HG02571 (cell line): ENCODE results near the gene ZNF84.

Experiments used
- ATAC-seq: cut with Tn5 transposase; IDR thresholded peaks from one replicate; pipeline ENCODE4 v1.9.1; 2021; ENCODE audit warnings: mild to moderate bottlenecking, moderate library complexity; ENCODE audit not compliant: unreplicated experiment

Gene ZNF84

DNA sequence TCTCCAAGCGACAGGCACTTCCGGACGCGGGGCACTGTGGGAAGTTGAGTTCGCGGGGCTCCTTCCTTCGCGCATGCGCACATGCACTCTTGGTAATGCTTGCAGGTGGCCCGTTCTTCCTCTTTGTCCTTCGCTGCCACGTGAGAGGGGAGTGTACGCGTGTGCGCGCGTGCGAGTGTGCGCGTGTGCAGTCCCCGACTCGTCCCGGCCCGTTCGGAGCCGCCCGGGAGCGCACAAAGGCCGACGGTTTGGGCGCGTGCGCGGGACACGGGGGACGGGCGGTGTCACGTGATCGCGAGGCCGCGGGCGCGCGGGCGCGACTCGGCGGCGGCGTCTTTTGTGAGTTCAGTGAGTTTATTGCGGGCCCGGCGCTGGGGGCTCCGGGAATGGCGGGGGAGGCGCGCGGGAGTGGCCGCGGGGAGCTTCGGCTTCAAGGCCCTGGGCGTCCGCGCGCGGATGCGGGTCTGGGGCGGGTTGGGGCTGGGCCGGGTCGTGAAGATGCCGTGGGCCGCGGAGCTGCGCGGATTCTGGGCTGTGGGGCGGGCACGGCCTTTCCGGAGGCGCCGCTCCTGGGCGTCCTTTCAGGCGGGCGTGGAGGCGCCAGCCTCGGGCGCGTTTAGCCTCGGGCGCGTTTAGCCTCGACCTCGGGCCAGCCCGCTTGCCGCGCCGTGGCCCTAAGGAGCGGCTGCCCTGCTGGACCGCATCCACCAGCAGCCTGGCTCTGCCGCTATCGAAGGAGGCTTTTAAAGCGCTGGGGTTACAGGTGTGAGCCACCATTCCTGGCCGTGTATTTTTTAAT is at the start of gene ZNF84:
ZNF84 (plus strand) TSS at position 303 of the 799 bp plus-strand sequence. CDS start 3,959 bp downstream, outside the sequence.
- peak; percentile 93 for ATAC-seq

DNA sequence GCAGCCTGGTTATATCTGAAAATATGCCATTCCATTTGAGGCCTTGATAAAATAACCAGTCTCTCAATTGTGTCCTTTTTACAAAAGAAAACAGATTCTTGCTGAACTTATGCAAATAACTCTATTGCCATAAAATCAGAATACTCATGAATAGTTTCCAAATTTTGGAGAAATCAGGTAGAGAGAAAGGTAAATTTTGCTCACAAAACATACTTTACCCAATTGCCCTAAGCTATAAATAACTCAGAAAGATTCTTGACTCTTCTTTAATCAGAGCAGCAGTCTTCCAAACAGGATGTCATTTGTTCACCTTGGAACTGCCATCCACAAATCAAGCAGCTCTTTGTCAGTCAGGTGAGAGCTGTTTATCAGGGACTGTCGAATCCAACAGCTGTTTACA is 38.6 kb upstream of the ZNF84 start:
- no peak for ATAC-seq

DNA sequence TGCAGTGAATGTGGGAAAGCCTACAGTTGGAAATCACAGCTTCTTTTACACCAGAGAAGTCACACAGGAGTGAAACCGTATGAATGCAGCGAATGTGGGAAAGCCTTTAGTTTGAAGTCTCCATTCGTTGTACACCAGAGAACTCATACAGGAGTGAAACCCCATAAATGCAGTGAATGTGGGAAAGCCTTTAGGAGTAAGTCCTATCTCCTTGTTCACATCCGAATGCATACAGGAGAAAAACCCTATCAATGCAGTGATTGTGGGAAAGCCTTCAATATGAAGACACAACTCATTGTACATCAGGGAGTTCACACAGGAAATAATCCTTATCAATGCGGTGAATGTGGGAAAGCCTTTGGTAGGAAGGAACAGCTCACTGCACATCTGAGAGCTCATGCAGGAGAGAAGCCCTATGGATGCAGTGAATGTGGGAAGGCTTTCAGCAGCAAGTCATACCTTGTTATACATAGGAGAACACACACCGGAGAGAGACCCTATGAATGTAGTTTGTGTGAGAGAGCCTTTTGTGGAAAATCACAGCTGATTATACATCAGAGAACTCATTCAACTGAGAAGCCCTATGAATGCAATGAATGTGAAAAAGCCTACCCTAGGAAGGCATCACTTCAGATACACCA is 26.5 kb upstream of the ZNF84 start:
- no peak for ATAC-seq

DNA sequence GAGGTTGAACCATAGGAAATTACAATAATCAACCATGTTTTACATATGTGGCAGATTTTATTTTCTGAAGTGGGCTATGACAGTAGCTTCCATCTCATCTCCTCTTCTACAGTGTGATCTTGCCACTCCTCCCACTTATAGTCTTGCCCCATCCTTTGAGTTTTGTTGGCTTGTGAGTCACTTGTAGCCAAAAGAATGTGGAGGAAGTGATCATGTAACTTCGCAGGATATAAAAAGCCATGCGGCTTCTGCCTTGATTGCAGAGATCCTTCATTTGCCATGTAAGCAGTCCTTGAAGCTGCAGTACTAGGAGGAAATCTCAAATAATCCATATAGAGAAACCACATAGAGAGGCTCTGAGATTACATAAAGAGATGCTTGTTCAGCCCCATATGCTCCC is 13.7 kb upstream of the ZNF84 start:
- no peak for ATAC-seq

DNA sequence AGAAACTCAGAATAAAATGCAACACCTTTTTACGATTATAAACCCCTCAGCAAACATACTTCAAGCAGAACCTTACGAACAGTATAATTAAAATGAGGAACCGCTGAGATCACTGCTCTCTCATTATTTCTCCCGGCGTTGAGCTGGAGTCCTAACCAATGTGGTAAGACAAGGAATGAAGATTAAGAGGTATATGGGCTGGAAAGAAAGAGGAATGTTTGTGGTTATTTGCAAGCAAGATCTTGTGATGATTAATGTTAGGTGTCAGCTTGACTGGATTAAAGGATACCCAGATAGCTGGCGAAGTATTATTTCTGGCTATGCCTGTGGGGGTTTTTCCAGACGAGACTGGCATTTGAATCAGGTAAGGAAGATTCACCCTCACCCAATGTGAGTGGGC is 10.3 kb upstream of the ZNF84 start:
- ATAC-seq: no peak

DNA sequence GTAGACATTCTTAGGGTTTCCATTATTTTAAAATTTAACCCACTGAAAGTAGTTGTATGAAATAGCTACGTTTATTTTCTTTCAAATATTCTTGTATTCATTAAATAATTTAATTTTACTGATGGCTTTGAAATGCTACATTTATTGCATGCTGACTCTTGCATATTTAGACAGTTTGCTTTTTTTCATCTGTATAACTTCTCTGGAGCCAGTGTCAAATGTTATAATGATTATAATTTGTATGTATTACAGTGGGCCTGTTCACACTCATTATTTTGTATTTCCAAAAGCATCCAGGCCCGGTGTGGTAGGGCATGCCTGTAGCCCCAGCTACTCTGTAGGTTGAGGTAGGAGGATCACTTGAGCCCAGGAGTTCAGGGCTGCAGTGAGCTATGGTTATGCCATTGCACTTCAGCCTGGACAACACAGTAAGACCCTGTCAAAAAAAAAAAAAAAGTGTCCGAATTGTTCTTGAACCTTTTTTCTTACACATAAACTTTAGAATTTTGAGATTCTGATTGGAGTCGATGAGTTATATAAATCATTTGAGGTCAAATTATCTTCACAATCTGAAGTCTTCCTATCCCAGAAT is 905 bp downstream of the ZNF84 start:
- no peak for ATAC-seq

DNA sequence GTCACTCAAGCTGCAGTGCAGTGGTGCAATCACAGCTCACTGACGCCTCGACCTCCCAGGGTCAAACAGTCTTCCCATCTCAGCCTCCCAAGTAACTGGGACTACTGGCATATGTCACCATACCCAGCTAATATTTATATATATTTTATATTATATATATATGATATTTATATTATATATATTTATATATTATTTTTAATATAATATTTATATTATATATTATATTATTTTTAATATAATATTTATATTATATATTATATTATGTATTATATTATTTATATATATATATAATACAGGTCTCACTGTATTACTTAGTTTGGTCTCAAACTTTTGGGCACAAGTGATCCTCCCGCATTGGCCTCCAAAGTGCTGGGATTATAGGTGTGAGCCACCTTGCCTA is 9.4 kb downstream of the ZNF84 start:
- no peak for ATAC-seq

DNA sequence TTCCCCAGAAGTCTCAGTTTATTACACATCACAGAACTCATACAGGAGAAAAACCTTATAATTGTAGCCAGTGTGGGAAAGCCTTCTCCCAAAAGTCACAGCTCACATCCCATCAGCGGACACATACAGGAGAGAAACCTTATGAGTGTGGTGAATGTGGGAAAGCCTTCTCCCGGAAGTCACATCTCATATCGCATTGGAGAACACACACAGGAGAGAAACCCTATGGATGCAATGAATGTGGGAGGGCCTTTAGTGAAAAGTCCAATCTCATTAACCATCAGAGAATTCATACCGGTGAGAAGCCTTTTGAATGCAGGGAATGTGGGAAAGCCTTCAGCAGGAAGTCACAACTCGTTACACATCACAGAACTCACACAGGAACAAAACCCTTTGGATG is 20.1 kb downstream of the ZNF84 start:
- no peak for ATAC-seq

DNA sequence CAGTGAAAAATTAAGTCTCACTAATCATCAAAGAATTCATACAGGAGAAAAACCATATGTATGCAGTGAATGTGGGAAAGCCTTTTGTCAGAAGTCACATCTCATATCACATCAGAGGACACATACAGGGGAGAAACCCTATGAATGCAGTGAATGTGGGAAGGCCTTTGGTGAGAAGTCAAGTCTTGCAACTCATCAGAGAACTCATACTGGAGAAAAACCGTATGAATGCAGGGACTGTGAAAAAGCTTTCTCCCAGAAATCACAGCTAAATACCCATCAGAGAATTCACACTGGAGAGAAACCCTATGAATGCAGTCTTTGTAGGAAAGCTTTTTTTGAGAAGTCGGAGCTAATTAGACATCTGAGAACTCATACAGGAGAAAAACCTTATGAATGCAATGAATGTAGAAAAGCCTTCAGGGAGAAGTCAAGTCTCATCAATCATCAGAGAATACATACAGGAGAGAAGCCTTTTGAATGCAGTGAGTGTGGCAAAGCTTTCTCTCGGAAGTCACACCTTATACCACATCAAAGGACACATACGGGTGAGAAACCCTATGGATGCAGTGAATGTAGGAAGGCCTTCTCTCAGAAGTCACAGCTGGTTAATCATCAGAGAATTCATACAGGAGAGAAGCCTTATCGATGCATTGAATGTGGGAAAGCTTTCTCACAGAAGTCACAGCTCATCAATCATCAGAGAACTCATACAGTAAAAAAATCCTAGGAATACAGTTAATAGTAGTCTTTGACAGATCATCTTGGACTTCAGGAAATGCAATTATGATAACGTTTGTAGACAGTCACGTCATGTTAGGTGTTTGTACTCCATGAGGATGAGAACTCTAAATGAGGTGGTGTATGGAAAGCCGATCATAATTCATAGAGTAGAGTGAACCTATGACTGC is 21.1 kb downstream of the ZNF84 start:
- ATAC-seq: no peak

DNA sequence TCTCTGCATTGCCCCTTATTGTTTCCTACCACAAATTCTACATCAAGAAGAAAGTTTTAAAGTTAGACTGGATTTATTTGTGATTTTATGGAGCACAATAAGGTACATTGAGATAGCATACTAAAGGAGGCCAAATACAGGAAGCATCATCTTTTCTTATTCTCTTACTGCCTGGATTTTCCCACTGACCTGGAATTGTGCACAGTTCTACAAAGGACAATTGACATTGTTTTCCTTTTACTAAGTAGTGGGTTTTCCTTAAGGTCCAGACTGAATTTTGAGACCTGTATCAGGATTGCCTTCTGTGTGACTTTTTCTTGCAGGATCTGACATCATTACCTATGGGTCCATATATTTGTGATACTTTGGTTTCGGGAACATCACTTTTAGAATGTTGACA is 24.6 kb downstream of the ZNF84 start:
- ATAC-seq: no peak

DNA sequence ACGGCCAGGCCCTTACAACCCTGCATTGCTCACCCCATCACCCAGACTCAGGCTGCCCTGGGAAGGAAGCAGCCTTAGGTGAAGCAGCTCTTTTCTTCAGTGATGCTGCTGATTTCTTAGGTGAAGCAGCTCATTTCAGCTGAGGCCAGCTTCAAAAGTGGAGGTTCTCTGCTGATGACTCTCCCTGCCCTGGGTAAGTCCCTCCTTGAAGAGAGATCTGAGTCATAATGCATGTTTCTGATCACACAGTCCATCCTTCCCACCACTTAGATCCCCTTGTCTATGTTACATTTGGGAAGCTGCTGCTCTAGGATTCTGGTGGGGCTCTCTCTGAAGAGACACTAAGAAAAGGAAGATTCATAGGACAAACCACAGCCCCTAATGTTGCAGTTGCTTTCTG is 26.2 kb downstream of the ZNF84 start:
- ATAC-seq: no peak

DNA sequence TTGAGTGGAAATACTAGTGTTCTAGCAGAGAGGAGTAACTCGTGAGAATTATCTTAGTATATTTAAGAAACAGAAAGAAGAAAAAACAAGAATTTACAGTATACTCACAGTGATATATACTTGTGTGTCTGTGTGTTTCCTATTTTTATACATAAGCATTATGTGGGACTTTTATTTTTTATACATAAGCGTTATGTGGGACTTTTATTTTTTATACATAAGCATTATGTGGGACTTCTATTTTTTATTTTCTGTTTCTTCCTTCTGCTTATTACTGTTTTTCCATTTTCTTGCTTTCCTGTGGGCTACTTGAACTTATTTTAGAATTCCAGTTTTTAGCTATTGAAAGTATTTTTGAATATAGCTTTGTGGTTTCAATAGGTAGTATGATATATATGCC is 36.5 kb downstream of the ZNF84 start:
- no peak for ATAC-seq

DNA sequence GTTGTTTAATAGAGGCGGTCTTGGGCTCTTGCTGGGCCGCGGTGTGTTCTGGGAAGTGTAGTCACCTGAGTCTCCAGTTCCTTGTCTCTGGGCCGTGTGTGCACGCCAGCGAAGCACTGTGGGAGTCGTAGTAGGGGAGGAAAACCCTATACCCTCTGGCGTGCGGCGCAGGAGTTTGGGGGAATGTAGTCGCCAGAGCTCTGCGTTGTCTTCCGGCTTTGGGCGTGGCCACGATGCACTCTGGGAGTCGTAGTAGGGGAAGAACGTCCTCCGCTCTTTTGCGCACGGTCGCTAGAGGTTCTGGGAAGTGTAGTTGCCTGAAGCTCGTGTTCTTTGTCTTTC is 42.7 kb downstream of the ZNF84 start:
- ATAC-seq: peak; percentile 74

DNA sequence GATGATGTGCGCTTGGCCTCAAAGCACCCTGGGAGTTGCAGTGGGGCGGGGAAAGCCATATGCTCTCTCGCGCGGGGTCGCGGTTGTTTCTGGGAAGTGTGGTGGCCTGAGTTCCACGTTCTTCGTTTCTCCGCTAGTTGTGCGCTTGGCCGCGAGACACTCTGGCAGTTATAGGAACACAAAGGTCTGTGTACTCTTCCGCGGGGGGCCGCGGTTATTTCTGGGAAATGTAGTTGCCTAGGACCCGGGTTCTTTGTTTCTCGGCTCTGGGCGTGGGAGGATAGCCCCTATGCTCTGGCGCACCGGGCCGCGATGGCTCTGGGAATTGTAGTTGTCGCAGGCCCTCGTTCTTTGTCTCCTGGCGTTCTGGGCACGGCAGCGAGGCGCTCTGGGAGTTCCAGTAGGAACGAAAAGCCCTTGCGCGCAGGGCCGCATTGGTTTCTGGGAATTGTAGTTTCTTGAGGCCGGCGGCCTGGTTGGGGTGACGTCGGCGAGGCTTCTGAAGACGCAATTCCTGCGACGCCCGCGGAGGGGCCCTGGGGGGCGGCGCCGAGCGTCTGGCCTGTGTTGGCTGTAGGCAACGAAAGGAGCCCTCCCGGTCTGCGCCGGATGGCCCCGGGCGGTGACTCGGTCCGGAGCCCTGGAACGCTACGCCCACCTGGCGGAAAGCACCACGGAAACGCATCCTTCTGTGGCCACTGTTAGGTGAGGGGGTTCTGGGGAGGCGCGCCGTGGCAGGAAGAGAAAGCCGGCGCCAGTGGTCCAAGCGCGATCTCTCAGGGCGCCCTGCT is 43.3 kb downstream of the ZNF84 start, which contains the start of gene ZNF140:
ZNF140 (plus strand) TSS at position 556 of the 791 bp plus-strand sequence. CDS start 398 bp downstream, outside the sequence.
- peak; percentile 64 for ATAC-seq

DNA sequence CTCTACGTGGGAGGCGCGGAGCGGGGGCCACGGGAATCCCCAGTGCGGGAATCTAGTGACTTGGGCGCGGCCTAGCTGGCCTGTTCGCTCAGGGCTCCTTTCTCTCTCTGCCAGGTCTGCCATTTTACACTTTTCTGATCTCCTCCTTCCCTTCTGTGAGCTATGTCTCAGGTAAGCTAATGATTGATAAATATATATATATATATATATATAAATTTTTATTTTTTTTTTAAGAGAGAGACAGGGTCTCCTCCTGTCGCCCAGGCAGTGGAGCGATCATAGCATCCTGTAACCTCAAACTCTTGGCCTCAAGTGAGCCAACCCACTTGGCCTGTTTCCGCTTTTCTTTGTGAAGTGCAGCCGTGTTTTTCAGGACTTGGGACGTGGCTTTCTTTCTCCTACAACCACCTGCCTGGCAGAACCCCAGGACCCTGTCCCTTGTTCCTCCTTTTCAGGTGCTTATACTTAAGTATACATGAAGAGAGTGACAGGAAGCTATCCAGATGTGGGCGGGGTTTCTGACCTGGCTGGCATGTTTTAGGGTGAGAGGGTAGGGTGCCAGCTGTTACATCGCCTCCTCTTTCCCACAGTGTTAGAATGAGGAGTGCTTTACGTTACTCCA is 44.0 kb downstream of the ZNF84 start:
- ATAC-seq: no peak

DNA sequence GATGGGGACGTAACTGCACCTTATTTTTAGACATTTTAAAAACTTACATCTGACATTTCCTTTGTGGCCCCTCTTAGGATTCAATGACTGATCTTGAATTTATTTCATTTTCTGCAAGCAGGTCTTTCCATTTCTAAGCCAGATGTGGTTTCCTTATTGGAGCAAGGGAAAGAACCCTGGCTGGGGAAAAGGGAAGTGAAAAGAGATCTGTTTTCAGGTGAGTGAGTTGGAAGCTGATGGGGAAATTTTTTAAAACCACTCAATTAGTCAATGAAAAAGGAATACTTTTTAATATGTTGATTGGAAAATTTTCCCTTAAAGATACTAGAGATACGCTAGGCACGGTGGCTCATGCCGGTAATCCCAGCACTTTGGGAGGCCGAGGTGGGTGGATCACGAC is 46.0 kb downstream of the ZNF84 start:
- ATAC-seq: no peak

DNA sequence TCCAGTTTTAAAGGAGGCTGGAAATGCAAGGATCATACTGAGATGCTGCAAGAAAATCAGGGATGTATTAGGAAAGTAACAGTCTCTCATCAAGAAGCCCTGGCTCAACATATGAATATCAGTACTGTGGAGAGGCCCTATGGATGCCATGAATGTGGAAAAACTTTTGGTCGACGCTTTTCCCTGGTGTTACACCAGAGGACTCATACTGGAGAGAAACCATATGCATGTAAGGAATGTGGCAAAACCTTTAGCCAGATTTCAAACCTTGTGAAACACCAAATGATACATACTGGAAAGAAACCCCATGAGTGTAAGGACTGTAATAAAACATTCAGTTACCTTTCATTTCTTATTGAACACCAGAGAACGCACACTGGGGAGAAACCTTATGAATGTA is 68.3 kb downstream of the ZNF84 start:
- ATAC-seq: no peak

DNA sequence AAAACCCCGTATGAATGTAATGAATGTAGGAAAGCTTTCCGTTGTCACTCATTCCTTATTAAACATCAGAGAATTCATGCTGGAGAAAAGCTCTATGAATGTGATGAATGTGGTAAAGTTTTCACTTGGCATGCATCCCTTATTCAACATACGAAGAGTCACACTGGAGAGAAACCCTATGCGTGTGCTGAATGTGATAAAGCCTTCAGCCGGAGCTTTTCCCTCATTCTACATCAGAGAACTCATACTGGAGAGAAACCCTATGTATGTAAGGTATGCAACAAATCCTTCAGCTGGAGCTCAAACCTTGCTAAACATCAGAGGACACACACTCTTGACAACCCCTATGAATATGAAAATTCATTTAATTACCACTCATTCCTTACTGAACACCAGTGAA is 68.9 kb downstream of the ZNF84 start:
- no peak for ATAC-seq

DNA sequence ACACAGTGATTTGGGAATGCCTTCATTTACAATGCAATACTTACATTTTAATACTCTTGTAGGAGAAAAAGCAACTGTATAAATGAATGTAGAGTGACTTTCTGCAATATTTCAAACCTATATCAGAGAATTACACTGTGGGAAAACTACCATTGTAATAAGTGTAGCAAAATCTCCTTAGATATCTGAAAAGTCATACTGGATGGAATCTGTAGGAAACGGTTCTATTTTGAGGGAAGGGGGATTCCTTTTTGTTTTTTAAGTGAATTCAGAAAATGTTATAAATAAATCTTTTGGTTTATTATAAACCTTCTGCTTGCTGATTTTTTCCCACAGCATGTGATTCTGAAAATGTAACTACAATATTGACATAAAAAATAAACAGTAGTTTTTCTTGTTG is 69.8 kb downstream of the ZNF84 start:
- ATAC-seq: no peak

DNA sequence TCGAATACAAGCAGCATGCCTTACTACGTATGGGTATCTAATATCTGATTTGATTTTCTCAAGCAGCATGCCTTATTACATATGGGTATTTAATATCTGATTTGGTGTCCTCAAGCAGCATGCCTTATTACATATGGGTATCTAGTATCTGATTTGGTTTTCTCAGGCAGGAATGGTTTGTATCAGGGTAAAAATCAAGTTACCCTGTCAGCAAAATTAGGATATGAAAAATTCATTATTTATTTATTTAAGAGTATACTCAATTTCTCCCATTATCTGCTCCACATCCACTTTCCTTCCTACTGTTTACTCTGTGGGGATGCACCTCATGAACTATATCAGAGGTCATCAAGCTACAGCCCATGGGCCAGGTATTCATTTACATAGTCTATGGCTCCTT is 70.8 kb downstream of the ZNF84 start:
- no peak for ATAC-seq
